Measurements from ENCODE around the gene ADAM8. TPM values are rescaled to one million over a fixed set of nuclear protein-coding genes. Genes with fewer than 3 reads are reported as not detected.

Gene ADAM8
- total and polyA plus RNA-seq, 2 donors, result 8.3 to 19.2 TPM

- H3K4me3 ChIP-seq (ENCODE audit: low read length in 2 of 2), result no peak overlapping the region
- peaks cover 11 to 16% of the 10 kb centered on the region in 2 donors for H3K4me1 ChIP-seq (ENCODE audit: control insufficient read depth in 2 of 2, insufficient read depth in 2 of 2, low read length in 2 of 2)
- no peak overlapping the region for H3K27ac ChIP-seq (ENCODE audit: low read depth in 1 of 2, low read length in 1 of 2)
- peaks cover 27 to 35% of the 10 kb centered on the region in 2 donors for H3K36me3 ChIP-seq (ENCODE audit: control insufficient read depth in 2 of 2, insufficient read depth in 2 of 2, low read length in 1 of 2)
- no peak for DNase-seq (ENCODE audit: low read depth in 6 of 9, low spot score in 9 of 9)
- H3K9me3 ChIP-seq (ENCODE audit: control insufficient read depth in 2 of 2, insufficient read depth in 1 of 2, low read length in 1 of 2), result peaks cover 2 to 15% of the 10 kb centered on the region in 2 donors
- WGBS, result over 99% methylated on average over 8 of the region's 8 CpGs
- no peaks in the 10 kb centered on the region for H3K27me3 ChIP-seq (ENCODE audit: control insufficient read depth in 2 of 2, insufficient read depth in 1 of 2, low read length in 1 of 2)
Observed at GRCh38 chr10:133310789-133311188, 34.1 kb upstream of the ADAM8 start.

DNA sequence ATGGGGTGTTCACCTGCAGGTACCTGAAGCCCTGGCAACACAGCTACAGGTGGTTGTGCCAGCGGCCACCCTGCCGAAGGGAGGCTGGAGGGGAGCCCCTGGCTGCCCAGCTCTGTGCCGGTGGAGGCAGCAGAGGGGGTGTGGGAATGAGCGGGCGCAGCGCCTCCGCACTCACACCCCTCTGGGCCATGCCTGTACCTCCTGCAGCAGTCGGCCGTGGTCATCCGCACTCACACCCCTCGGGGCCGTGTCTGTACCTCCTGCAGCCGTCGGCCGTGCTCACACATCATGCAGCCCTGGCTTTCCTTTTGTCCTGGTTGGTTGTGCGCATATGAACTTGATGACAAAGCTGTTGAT lies 33.7 kb upstream of the ADAM8 start:
- DNase-seq (ENCODE audit: low read depth in 6 of 9, low spot score in 9 of 9), result no peak
- no peak overlapping the region for H3K27ac ChIP-seq (ENCODE audit: low read depth in 1 of 2, low read length in 1 of 2)
- 99% methylated on average over 16 of the region's 16 CpGs for WGBS
- no peaks in the 10 kb centered on the region for H3K27me3 ChIP-seq (ENCODE audit: control insufficient read depth in 2 of 2, insufficient read depth in 1 of 2, low read length in 1 of 2)
- peaks cover 27 to 35% of the 10 kb centered on the region in 2 donors for H3K36me3 ChIP-seq (ENCODE audit: control insufficient read depth in 2 of 2, insufficient read depth in 2 of 2, low read length in 1 of 2)
- no peak overlapping the region for H3K4me3 ChIP-seq (ENCODE audit: low read length in 2 of 2)
- peaks cover 11 to 16% of the 10 kb centered on the region in 2 donors for H3K4me1 ChIP-seq (ENCODE audit: control insufficient read depth in 2 of 2, insufficient read depth in 2 of 2, low read length in 2 of 2)
- H3K9me3 ChIP-seq (ENCODE audit: control insufficient read depth in 2 of 2, insufficient read depth in 1 of 2, low read length in 1 of 2), result peaks cover 2 to 15% of the 10 kb centered on the region in 2 donors

DNA sequence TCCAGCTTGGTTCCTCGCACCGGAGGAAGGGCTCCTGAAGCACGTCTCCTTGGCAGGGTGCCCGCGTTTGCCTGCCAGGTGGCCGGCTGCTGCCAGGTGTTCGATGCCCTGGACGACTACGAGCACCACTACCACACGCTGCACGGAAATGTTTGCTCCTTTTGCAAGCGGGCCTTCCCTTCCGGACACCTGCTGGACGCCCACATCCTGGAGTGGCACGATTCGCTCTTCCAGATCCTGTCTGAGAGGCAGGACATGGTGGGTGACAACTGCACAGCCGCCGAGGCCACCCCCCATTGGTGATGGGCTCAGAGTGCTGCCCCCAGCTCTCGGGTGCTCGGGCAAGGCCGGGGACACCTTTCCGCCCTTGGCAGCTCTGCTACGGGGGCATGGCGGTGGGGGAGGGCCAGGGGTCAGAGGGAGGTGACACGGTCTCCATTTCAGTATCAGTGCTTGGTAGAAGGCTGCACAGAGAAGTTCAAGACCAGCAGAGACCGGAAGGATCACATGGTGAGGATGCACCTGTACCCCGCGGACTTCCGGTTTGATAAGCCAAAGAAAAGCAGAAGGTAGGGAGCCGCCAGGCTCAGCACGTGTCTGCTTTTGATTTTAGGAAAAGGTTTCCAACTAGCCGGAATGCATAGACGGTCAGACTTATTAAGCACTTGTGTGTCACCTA lies 33.2 kb upstream of the ADAM8 start:
- WGBS, result 92% methylated on average over 33 of the region's 33 CpGs
- Histone ChIP-seq H3K4me1 (ENCODE audit: control insufficient read depth in 2 of 2, insufficient read depth in 2 of 2, low read length in 2 of 2) (peaks cover 11 to 16% of the 10 kb centered on the region in 2 donors), H3K36me3 (ENCODE audit: control insufficient read depth in 2 of 2, insufficient read depth in 2 of 2, low read length in 1 of 2) (peaks cover 27 to 35% of the 10 kb centered on the region in 2 donors), H3K27me3 (ENCODE audit: control insufficient read depth in 2 of 2, insufficient read depth in 1 of 2, low read length in 1 of 2) (no peaks in the 10 kb centered on the region), H3K9me3 (ENCODE audit: control insufficient read depth in 2 of 2, insufficient read depth in 1 of 2, low read length in 1 of 2) (peaks cover 2 to 15% of the 10 kb centered on the region in 2 donors), H3K4me3 (ENCODE audit: low read length in 2 of 2) (no peak overlapping the region), H3K27ac (ENCODE audit: low read depth in 1 of 2, low read length in 1 of 2) (peak overlapping the region in 1 of 2 donors; percentile 65)
- no peak for DNase-seq (ENCODE audit: low read depth in 6 of 9, low spot score in 9 of 9)

DNA sequence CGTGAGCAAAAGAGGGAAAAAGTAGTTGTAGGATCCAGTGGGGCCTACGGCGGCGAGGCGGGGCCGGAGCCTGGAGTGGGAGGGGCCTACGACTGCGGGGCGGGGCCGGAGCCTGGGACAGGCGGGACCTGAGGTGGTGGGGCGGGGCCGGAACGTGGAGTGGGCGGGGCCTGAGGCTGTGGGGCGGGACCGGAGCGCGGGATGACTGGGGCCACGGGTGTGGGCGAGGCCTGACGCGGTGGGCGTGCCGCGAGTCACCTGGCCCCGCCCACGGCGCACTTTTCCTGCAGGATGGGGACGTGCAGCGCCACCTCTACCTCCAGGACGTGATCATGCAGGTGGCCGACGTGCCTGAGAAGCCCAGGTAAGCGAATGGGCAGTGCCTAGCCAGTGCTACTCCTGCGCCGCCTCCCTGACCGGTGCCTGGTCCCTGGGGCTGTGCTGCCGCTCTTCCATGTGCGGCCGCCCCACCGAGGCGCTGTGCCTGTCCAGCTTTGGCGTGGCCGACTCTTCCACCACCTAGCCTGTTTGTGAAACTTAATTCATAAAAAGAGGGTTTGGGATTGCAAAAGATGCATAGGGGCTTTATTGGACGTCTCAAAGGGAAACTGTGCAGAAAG lies 32.5 kb upstream of the ADAM8 start:
- peak; percentile 66 to 92 (median 77) for DNase-seq (ENCODE audit: low read depth in 6 of 9, low spot score in 9 of 9)
- no peaks in the 10 kb centered on the region for H3K27me3 ChIP-seq (ENCODE audit: control insufficient read depth in 2 of 2, insufficient read depth in 1 of 2, low read length in 1 of 2)
- H3K27ac ChIP-seq (ENCODE audit: low read depth in 1 of 2, low read length in 1 of 2), result peak overlapping the region; percentile 81 to 96
- H3K4me3 ChIP-seq (ENCODE audit: low read length in 2 of 2), result peak overlapping the region; percentile 90 to 95
- 34% methylated on average over 46 of the region's 46 CpGs for WGBS
- H3K4me1 ChIP-seq (ENCODE audit: control insufficient read depth in 2 of 2, insufficient read depth in 2 of 2, low read length in 2 of 2), result peaks cover 11 to 16% of the 10 kb centered on the region in 2 donors
- peaks cover 2 to 15% of the 10 kb centered on the region in 2 donors for H3K9me3 ChIP-seq (ENCODE audit: control insufficient read depth in 2 of 2, insufficient read depth in 1 of 2, low read length in 1 of 2)
- H3K36me3 ChIP-seq (ENCODE audit: control insufficient read depth in 2 of 2, insufficient read depth in 2 of 2, low read length in 1 of 2), result peaks cover 27 to 35% of the 10 kb centered on the region in 2 donors

- WGBS, result under 1% methylated on average over 89 of the region's 89 CpGs
- H3K4me1 ChIP-seq (ENCODE audit: control insufficient read depth in 2 of 2, insufficient read depth in 2 of 2, low read length in 2 of 2), result peaks cover 11 to 16% of the 10 kb centered on the region in 2 donors
- DNase-seq (ENCODE audit: low read depth in 6 of 9, low spot score in 9 of 9), result peak in 8 of 9 donors; percentile 57 to 92 (median 82)
Observed at GRCh38 chr10:133308421-133309099, 31.9 kb upstream of the ADAM8 start, which contains the start of the genes TUBGCP2 and ZNF511. TUBGCP2 (minus strand) TSS chr10:133308872; CDS start chr10:133302941, 5,931 bp downstream. ZNF511 (plus strand) TSS chr10:133308914; CDS start chr10:133308944, 30 bp downstream.

GRCh38 chr10:133307776-133308420 lies 31.2 kb upstream of the ADAM8 start:
- Histone ChIP-seq H3K4me1 (ENCODE audit: control insufficient read depth in 2 of 2, insufficient read depth in 2 of 2, low read length in 2 of 2) (peaks cover 11 to 16% of the 10 kb centered on the region in 2 donors), H3K27ac (ENCODE audit: low read depth in 1 of 2, low read length in 1 of 2) (peak overlapping the region; percentile 88 to 96)

More at GRCh38 chr10:133308421-133309099, 31.9 kb upstream of the ADAM8 start, which contains the start of the genes TUBGCP2 and ZNF511:
- peaks cover 2 to 15% of the 10 kb centered on the region in 2 donors for H3K9me3 ChIP-seq (ENCODE audit: control insufficient read depth in 2 of 2, insufficient read depth in 1 of 2, low read length in 1 of 2)
- peak within 1 kb of the TSS; percentile 88 to 96 for H3K27ac ChIP-seq (ENCODE audit: low read depth in 1 of 2, low read length in 1 of 2)
- H3K27me3 ChIP-seq (ENCODE audit: control insufficient read depth in 2 of 2, insufficient read depth in 1 of 2, low read length in 1 of 2), result no peaks in the 10 kb centered on the region
- H3K4me3 ChIP-seq (ENCODE audit: low read length in 2 of 2), result peak within 1 kb of the TSS; percentile 90 to 95
- H3K36me3 ChIP-seq (ENCODE audit: control insufficient read depth in 2 of 2, insufficient read depth in 2 of 2, low read length in 1 of 2), result peaks cover 27 to 35% of the 10 kb centered on the region in 2 donors

GRCh38 chr10:133306941-133307379 lies 30.3 kb upstream of the ADAM8 start:
- Histone ChIP-seq H3K4me1 (ENCODE audit: control insufficient read depth in 2 of 2, insufficient read depth in 2 of 2, low read length in 2 of 2) (peaks cover 11 to 16% of the 10 kb centered on the region in 2 donors), H3K36me3 (ENCODE audit: control insufficient read depth in 2 of 2, insufficient read depth in 2 of 2, low read length in 1 of 2) (peaks cover 21 to 34% of the 10 kb centered on the region in 2 donors), H3K27me3 (ENCODE audit: control insufficient read depth in 2 of 2, insufficient read depth in 1 of 2, low read length in 1 of 2) (no peaks in the 10 kb centered on the region), H3K9me3 (ENCODE audit: control insufficient read depth in 2 of 2, insufficient read depth in 1 of 2, low read length in 1 of 2) (peaks cover 2 to 15% of the 10 kb centered on the region in 2 donors), H3K27ac (ENCODE audit: low read depth in 1 of 2, low read length in 1 of 2) (no peak overlapping the region), H3K4me3 (ENCODE audit: low read length in 2 of 2) (no peak overlapping the region)
- 96% methylated on average over 17 of the region's 17 CpGs for WGBS
- DNase-seq (ENCODE audit: low read depth in 6 of 9, low spot score in 9 of 9), result no peak

More at GRCh38 chr10:133307776-133308420, 31.2 kb upstream of the ADAM8 start:
- H3K9me3 ChIP-seq (ENCODE audit: control insufficient read depth in 2 of 2, insufficient read depth in 1 of 2, low read length in 1 of 2), result peaks cover 2 to 15% of the 10 kb centered on the region in 2 donors
- peak overlapping the region; percentile 90 to 95 for H3K4me3 ChIP-seq (ENCODE audit: low read length in 2 of 2)
- peak; percentile 71 to 93 (median 82) for DNase-seq (ENCODE audit: low read depth in 6 of 9, low spot score in 9 of 9)
- 3% methylated on average over 25 of the region's 25 CpGs for WGBS
- H3K27me3 ChIP-seq (ENCODE audit: control insufficient read depth in 2 of 2, insufficient read depth in 1 of 2, low read length in 1 of 2), result no peaks in the 10 kb centered on the region
- H3K36me3 ChIP-seq (ENCODE audit: control insufficient read depth in 2 of 2, insufficient read depth in 2 of 2, low read length in 1 of 2), result peaks cover 24 to 36% of the 10 kb centered on the region in 2 donors

DNA sequence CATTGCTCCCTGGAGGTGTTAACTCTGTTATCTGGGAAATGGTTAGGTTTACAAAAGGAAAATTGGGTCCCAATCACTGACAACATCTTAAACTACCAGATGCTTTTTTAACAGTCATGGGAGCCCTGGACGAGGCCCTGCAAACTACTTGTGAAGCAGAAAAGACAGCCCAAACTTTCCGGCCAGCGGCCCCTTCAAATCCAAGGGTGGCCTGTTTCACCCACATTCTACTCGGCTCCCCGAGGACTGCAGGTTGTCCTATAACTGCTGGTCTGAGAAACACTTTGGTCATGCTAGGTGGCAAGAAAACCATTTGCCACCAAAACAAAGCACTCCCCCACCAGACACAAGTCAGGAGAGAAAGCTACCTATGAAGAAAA lies 29.4 kb upstream of the ADAM8 start:
- Histone ChIP-seq H3K9me3 (ENCODE audit: control insufficient read depth in 2 of 2, insufficient read depth in 1 of 2, low read length in 1 of 2) (peaks cover 2 to 15% of the 10 kb centered on the region in 2 donors), H3K27me3 (ENCODE audit: control insufficient read depth in 2 of 2, insufficient read depth in 1 of 2, low read length in 1 of 2) (no peaks in the 10 kb centered on the region), H3K4me3 (ENCODE audit: low read length in 2 of 2) (no peak overlapping the region), H3K4me1 (ENCODE audit: control insufficient read depth in 2 of 2, insufficient read depth in 2 of 2, low read length in 2 of 2) (peaks cover 11 to 16% of the 10 kb centered on the region in 2 donors), H3K27ac (ENCODE audit: low read depth in 1 of 2, low read length in 1 of 2) (peak overlapping the region in 1 of 2 donors; percentile 41), H3K36me3 (ENCODE audit: control insufficient read depth in 2 of 2, insufficient read depth in 2 of 2, low read length in 1 of 2) (peaks cover 15 to 33% of the 10 kb centered on the region in 2 donors)
- WGBS, result 98% methylated on average over 5 of the region's 5 CpGs
- DNase-seq (ENCODE audit: low read depth in 6 of 9, low spot score in 9 of 9), result no peak

All from thymus (tissue), 11 donors.